ENCODE measurements around the gene MVB12B. TPM values are rescaled to one million over a fixed set of nuclear protein-coding genes. Genes with fewer than 3 reads are reported as not detected.

MVB12B gene
- total RNA-seq, 1 experiment from 2014 or later = 5.7 TPM

DNA sequence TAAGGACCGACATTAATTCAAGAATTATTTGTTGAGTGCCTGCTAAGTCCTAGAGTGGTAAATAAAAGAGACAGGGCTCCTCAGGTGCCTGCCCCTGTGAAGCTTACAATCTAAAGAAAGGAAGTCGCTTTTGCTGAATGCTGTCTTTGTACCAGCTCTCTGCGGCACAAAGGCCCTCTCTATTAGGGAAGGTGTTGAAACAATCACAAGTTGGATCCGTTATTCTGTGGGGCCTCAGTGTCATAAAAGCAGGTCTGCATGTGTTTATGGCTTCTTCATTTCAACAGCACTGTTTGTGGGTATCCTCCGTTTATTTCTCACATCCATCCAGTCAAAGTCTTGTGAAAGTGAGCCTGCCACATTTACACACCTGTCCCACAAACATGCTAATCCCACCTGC is 7.0 kb upstream of the MVB12B start:
- no peak for ATAC-seq
- no peak overlapping the region for H3K27ac Mint-ChIP-seq

DNA sequence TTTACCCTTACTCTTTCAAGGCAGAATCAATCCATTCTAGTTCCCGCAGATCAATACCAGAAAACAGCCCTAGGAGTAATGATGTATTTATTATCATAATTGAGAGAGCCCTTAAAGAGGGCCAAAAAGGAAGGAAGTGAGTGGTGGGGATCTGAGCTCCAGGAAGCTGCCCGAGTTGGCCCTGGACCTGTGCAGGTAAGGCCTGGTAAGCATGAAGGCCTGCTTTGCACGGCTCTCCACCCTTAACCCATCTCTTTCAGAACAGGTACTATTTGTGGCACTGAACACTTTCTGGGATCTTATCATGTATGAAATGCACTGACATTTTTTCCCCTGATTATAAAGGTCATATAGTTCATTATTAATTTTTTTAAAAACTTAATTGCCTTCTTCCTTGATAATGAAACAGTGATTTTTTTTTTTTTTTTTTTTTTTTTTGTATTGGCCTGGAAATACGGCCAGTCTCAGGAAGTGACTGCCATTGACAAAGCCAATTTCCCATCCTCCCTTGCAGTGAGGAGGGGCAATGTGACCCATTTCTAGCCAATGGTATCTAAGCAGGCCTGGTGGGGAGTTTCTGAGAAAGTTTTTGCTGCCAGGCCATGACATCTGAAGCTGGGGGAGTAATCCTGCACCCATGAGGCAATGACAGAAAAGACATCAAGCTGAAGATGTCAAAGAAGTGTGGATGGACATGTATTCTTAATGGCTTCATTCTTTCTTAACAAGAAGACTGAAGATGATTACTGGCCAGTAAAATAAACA is 6.3 kb upstream of the MVB12B start:
- no peak overlapping the region for H3K27ac Mint-ChIP-seq
- peaks cover 5% of the 10 kb centered on the region for H3K36me3 Mint-ChIP-seq
- DNase-seq (ENCODE audit: low spot score) (no peak), ATAC-seq (no peak)
- TF ChIP-seq MYBL2 (CRISPR knock-in tag; IDR thresholded peaks at IDR 0.05) (no peak), ZNF423 (CRISPR knock-in tag; IDR thresholded peaks at IDR 0.05) (no peak)
- TF ChIP-seq, protein P1, sequence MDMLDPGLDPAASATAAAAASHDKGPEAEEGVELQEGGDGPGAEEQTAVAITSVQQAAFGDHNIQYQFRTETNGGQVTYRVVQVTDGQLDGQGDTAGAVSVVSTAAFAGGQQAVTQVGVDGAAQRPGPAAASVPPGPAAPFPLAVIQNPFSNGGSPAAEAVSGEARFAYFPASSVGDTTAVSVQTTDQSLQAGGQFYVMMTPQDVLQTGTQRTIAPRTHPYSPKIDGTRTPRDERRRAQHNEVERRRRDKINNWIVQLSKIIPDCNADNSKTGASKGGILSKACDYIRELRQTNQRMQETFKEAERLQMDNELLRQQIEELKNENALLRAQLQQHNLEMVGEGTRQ (CRISPR knock-in tag; IDR thresholded peaks at IDR 0.05) = peak; percentile 42; the same call in 1 of the 2 replicates
- POLR2A ChIA-PET = no interaction called here
- H3K27me3 Mint-ChIP-seq (ENCODE audit: low read depth) = peaks cover under 1% of the 10 kb centered on the region
- no peak overlapping the region for H3K4me3 Mint-ChIP-seq
- CTCF ChIA-PET = interaction anchor here (0.7 to 2.6 kb wide), 2 partner anchors 79 to 925 kb away, joined by 4 to 8 read pairs; no protein-coding TSS in a partner anchor
- no peaks in the 10 kb centered on the region; the same call in 1 of the 2 replicates for H3K4me1 Mint-ChIP-seq
- H3K9me3 Mint-ChIP-seq = peaks cover 18% of the 10 kb centered on the region

More for the DNA sequence above, 7.0 kb upstream of the MVB12B start:
- no peak for DNase-seq (ENCODE audit: low spot score)
- Mint-ChIP-seq H3K4me3 (no peak overlapping the region), H3K4me1 (no peaks in the 10 kb centered on the region; the same call in 1 of the 2 replicates), H3K27me3 (ENCODE audit: low read depth) (peaks cover under 1% of the 10 kb centered on the region), H3K9me3 (peaks cover 21% of the 10 kb centered on the region), H3K36me3 (peaks cover 5% of the 10 kb centered on the region)
- TF ChIP-seq, protein P1 (CRISPR knock-in tag; IDR thresholded peaks at IDR 0.05) = no peak
- TF ChIP-seq SMAD3 (CRISPR knock-in tag; IDR thresholded peaks at IDR 0.05; ENCODE audit: borderline replicate concordance) (no peak), SOX15 (CRISPR knock-in tag; IDR thresholded peaks at IDR 0.05) (no peak)
- ChIA-PET CTCF (interaction anchor here (0.6 to 1.8 kb wide), 3 partner anchors 66 to 462 kb away, joined by 3 to 12 read pairs (median 3); no protein-coding TSS in a partner anchor), POLR2A (no interaction called here)

DNA sequence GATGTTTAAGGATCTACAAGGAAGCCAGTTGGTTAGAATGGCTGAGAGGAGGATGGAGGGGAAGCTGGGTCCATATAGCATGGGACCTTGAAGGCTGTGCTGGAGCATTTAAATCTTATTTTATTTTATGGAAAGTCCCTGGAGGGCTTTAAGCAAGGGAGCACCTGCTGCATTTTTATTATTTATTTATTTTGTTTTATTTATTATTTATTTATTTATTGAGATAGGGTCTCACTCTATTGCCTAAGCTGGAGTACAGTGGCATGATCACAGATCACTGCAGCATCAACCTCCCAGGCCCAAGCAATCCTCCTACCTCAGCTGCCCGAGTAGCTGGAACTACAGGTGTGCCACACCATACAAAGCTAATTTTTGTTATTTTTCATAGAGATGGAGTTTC is 4.9 kb upstream of the MVB12B start:
- DNase-seq (ENCODE audit: low spot score) (no peak), ATAC-seq (no peak)
- H3K4me1 Mint-ChIP-seq = peaks cover 7% of the 10 kb centered on the region
- ChIA-PET POLR2A (no interaction called here), CTCF (interaction anchor here (2.6 kb wide), 1 partner anchor 77 kb away, joined by 8 read pairs; no protein-coding TSS in a partner anchor)
- TF ChIP-seq TEAD4 (CRISPR knock-in tag; IDR thresholded peaks at IDR 0.05) (no peak), CBFB (CRISPR knock-in tag; IDR thresholded peaks at IDR 0.05; ENCODE audit: low read depth) (no peak), TEAD1 (CRISPR knock-in tag; IDR thresholded peaks at IDR 0.05) (no peak), MYBL2 (CRISPR knock-in tag; IDR thresholded peaks at IDR 0.05) (no peak), MXD4 (CRISPR knock-in tag; IDR thresholded peaks at IDR 0.05; ENCODE audit: borderline replicate concordance) (no peak)
- TF ChIP-seq, protein P2, sequence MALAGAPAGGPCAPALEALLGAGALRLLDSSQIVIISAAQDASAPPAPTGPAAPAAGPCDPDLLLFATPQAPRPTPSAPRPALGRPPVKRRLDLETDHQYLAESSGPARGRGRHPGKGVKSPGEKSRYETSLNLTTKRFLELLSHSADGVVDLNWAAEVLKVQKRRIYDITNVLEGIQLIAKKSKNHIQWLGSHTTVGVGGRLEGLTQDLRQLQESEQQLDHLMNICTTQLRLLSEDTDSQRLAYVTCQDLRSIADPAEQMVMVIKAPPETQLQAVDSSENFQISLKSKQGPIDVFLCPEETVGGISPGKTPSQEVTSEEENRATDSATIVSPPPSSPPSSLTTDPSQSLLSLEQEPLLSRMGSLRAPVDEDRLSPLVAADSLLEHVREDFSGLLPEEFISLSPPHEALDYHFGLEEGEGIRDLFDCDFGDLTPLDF (CRISPR knock-in tag; IDR thresholded peaks at IDR 0.05) = no peak
- TF ChIP-seq, protein P3, sequence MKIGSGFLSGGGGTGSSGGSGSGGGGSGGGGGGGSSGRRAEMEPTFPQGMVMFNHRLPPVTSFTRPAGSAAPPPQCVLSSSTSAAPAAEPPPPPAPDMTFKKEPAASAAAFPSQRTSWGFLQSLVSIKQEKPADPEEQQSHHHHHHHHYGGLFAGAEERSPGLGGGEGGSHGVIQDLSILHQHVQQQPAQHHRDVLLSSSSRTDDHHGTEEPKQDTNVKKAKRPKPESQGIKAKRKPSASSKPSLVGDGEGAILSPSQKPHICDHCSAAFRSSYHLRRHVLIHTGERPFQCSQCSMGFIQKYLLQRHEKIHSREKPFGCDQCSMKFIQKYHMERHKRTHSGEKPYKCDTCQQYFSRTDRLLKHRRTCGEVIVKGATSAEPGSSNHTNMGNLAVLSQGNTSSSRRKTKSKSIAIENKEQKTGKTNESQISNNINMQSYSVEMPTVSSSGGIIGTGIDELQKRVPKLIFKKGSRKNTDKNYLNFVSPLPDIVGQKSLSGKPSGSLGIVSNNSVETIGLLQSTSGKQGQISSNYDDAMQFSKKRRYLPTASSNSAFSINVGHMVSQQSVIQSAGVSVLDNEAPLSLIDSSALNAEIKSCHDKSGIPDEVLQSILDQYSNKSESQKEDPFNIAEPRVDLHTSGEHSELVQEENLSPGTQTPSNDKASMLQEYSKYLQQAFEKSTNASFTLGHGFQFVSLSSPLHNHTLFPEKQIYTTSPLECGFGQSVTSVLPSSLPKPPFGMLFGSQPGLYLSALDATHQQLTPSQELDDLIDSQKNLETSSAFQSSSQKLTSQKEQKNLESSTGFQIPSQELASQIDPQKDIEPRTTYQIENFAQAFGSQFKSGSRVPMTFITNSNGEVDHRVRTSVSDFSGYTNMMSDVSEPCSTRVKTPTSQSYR (CRISPR knock-in tag; IDR thresholded peaks at IDR 0.05) = no peak
- TF ChIP-seq, protein P4, sequence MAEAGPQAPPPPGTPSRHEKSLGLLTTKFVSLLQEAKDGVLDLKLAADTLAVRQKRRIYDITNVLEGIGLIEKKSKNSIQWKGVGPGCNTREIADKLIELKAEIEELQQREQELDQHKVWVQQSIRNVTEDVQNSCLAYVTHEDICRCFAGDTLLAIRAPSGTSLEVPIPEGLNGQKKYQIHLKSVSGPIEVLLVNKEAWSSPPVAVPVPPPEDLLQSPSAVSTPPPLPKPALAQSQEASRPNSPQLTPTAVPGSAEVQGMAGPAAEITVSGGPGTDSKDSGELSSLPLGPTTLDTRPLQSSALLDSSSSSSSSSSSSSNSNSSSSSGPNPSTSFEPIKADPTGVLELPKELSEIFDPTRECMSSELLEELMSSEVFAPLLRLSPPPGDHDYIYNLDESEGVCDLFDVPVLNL (CRISPR knock-in tag; IDR thresholded peaks at IDR 0.05; ENCODE audit: borderline replicate concordance, low read depth) = no peak
- peaks cover 5% of the 10 kb centered on the region for H3K36me3 Mint-ChIP-seq
- peaks cover 12% of the 10 kb centered on the region for H3K9me3 Mint-ChIP-seq
- no peak overlapping the region for H3K4me3 Mint-ChIP-seq
- no peak overlapping the region for H3K27ac Mint-ChIP-seq
- peaks cover 5% of the 10 kb centered on the region for H3K27me3 Mint-ChIP-seq (ENCODE audit: low read depth)

Data from WTC11 (cell line).